ENCODE results near the gene PRKAR2B.

Gene PRKAR2B

GRCh38 chr7:107115762-107116540 lies 71.4 kb downstream of the PRKAR2B start:
- Histone ChIP-seq H3K36me3 (ENCODE audit: insufficient read depth, low read depth, low read length) (no peaks in the 10 kb centered on the region), H3K4me3 (ENCODE audit: low read length) (no peak overlapping the region), H3K27me3 (ENCODE audit: insufficient read depth, low read length) (no peaks in the 10 kb centered on the region), H3K27ac (ENCODE audit: low read length) (no peak overlapping the region), H3K9ac (ENCODE audit: low read depth, low read length) (no peak overlapping the region), H3K4me1 (ENCODE audit: insufficient read depth, low read length) (peaks cover 2% of the 10 kb centered on the region; the same call in 1 of the 2 replicates), H3K9me3 (ENCODE audit: insufficient read depth, low read depth, low read length) (no peaks in the 10 kb centered on the region)

GRCh38 chr7:107118109-107118900 lies 73.8 kb downstream of the PRKAR2B start:
- Histone ChIP-seq H3K9ac (ENCODE audit: low read depth, low read length) (no peak overlapping the region), H3K27me3 (ENCODE audit: insufficient read depth, low read length) (no peaks in the 10 kb centered on the region), H3K4me1 (ENCODE audit: insufficient read depth, low read length) (peaks cover 2% of the 10 kb centered on the region; the same call in 1 of the 2 replicates), H3K9me3 (ENCODE audit: insufficient read depth, low read depth, low read length) (no peaks in the 10 kb centered on the region), H3K27ac (ENCODE audit: low read length) (no peak overlapping the region), H3K36me3 (ENCODE audit: insufficient read depth, low read depth, low read length) (no peaks in the 10 kb centered on the region), H3K4me3 (ENCODE audit: low read length) (no peak overlapping the region)

GRCh38 chr7:107119376-107120105 lies 75.0 kb downstream of the PRKAR2B start:
- H3K9me3 ChIP-seq (ENCODE audit: insufficient read depth, low read depth, low read length), result no peaks in the 10 kb centered on the region
- H3K36me3 ChIP-seq (ENCODE audit: insufficient read depth, low read depth, low read length), result no peaks in the 10 kb centered on the region
- no peak overlapping the region for H3K27ac ChIP-seq (ENCODE audit: low read length)
- H3K27me3 ChIP-seq (ENCODE audit: insufficient read depth, low read length), result no peaks in the 10 kb centered on the region
- H3K4me1 ChIP-seq (ENCODE audit: insufficient read depth, low read length), result peaks cover 2% of the 10 kb centered on the region; the same call in 1 of the 2 replicates
- no peak overlapping the region for H3K9ac ChIP-seq (ENCODE audit: low read depth, low read length)
- H3K4me3 ChIP-seq (ENCODE audit: low read length), result no peak overlapping the region

- H3K4me1 ChIP-seq (ENCODE audit: insufficient read depth, low read length), result no peaks in the 10 kb centered on the region
- no peak overlapping the region for H3K9ac ChIP-seq (ENCODE audit: low read depth, low read length)
- H3K36me3 ChIP-seq (ENCODE audit: insufficient read depth, low read depth, low read length), result no peaks in the 10 kb centered on the region
- H3K4me3 ChIP-seq (ENCODE audit: low read length), result no peak overlapping the region
- no peaks in the 10 kb centered on the region for H3K27me3 ChIP-seq (ENCODE audit: insufficient read depth, low read length)
- no peaks in the 10 kb centered on the region for H3K9me3 ChIP-seq (ENCODE audit: insufficient read depth, low read depth, low read length)
- no peak overlapping the region for H3K27ac ChIP-seq (ENCODE audit: low read length)
Observed at GRCh38 chr7:107122486-107122911, 78.0 kb downstream of the PRKAR2B start.

- no peak overlapping the region for H3K9ac ChIP-seq (ENCODE audit: low read depth, low read length)
- H3K27me3 ChIP-seq (ENCODE audit: insufficient read depth, low read length), result no peaks in the 10 kb centered on the region
- H3K27ac ChIP-seq (ENCODE audit: low read length), result no peak overlapping the region
- H3K36me3 ChIP-seq (ENCODE audit: insufficient read depth, low read depth, low read length), result no peaks in the 10 kb centered on the region
- no peaks in the 10 kb centered on the region for H3K9me3 ChIP-seq (ENCODE audit: insufficient read depth, low read depth, low read length)
- H3K4me3 ChIP-seq (ENCODE audit: low read length), result no peak overlapping the region
- H3K4me1 ChIP-seq (ENCODE audit: insufficient read depth, low read length), result peaks cover 3% of the 10 kb centered on the region; the same call in 1 of the 2 replicates
Observed at GRCh38 chr7:107123392-107123791, 78.9 kb downstream of the PRKAR2B start.

- H3K9ac ChIP-seq (ENCODE audit: low read depth, low read length), result no peak overlapping the region
- H3K27me3 ChIP-seq (ENCODE audit: insufficient read depth, low read length), result no peaks in the 10 kb centered on the region
- H3K27ac ChIP-seq (ENCODE audit: low read length), result no peak overlapping the region
- no peak overlapping the region for H3K4me3 ChIP-seq (ENCODE audit: low read length)
- no peaks in the 10 kb centered on the region for H3K9me3 ChIP-seq (ENCODE audit: insufficient read depth, low read depth, low read length)
- H3K4me1 ChIP-seq (ENCODE audit: insufficient read depth, low read length), result peaks cover 3% of the 10 kb centered on the region; the same call in 1 of the 2 replicates
- no peaks in the 10 kb centered on the region; the same call in 1 of the 2 replicates for H3K36me3 ChIP-seq (ENCODE audit: insufficient read depth, low read depth, low read length)
Observed at GRCh38 chr7:107125475-107125874, 81.0 kb downstream of the PRKAR2B start.

- Histone ChIP-seq H3K36me3 (ENCODE audit: insufficient read depth, low read depth, low read length) (no peaks in the 10 kb centered on the region; the same call in 1 of the 2 replicates), H3K27me3 (ENCODE audit: insufficient read depth, low read length) (no peaks in the 10 kb centered on the region), H3K4me3 (ENCODE audit: low read length) (no peak overlapping the region), H3K9me3 (ENCODE audit: insufficient read depth, low read depth, low read length) (no peaks in the 10 kb centered on the region), H3K27ac (ENCODE audit: low read length) (no peak overlapping the region), H3K4me1 (ENCODE audit: insufficient read depth, low read length) (peaks cover 22% of the 10 kb centered on the region), H3K9ac (ENCODE audit: low read depth, low read length) (no peak overlapping the region)
Observed at GRCh38 chr7:107128217-107128616, 83.7 kb downstream of the PRKAR2B start.

GRCh38 chr7:107128748-107129147 lies 84.2 kb downstream of the PRKAR2B start:
- no peak overlapping the region for H3K4me3 ChIP-seq (ENCODE audit: low read length)
- H3K27me3 ChIP-seq (ENCODE audit: insufficient read depth, low read length), result no peaks in the 10 kb centered on the region
- no peak overlapping the region for H3K9ac ChIP-seq (ENCODE audit: low read depth, low read length)
- no peaks in the 10 kb centered on the region; the same call in 1 of the 2 replicates for H3K36me3 ChIP-seq (ENCODE audit: insufficient read depth, low read depth, low read length)
- H3K9me3 ChIP-seq (ENCODE audit: insufficient read depth, low read depth, low read length), result no peaks in the 10 kb centered on the region
- no peak overlapping the region for H3K27ac ChIP-seq (ENCODE audit: low read length)
- H3K4me1 ChIP-seq (ENCODE audit: insufficient read depth, low read length), result peaks cover 22% of the 10 kb centered on the region

- no peaks in the 10 kb centered on the region; the same call in 1 of the 2 replicates for H3K36me3 ChIP-seq (ENCODE audit: insufficient read depth, low read depth, low read length)
- H3K27ac ChIP-seq (ENCODE audit: low read length), result no peak overlapping the region
- peak overlapping the region; percentile 50 for H3K4me3 ChIP-seq (ENCODE audit: low read length)
- no peak overlapping the region for H3K9ac ChIP-seq (ENCODE audit: low read depth, low read length)
- no peaks in the 10 kb centered on the region for H3K27me3 ChIP-seq (ENCODE audit: insufficient read depth, low read length)
- peaks cover 22% of the 10 kb centered on the region for H3K4me1 ChIP-seq (ENCODE audit: insufficient read depth, low read length)
- peaks cover 3% of the 10 kb centered on the region for H3K9me3 ChIP-seq (ENCODE audit: insufficient read depth, low read depth, low read length)
Observed at GRCh38 chr7:107130487-107131220, 86.1 kb downstream of the PRKAR2B start.

- Histone ChIP-seq H3K9me3 (ENCODE audit: insufficient read depth, low read depth, low read length) (peaks cover 3% of the 10 kb centered on the region), H3K27me3 (ENCODE audit: insufficient read depth, low read length) (no peaks in the 10 kb centered on the region), H3K27ac (ENCODE audit: low read length) (no peak overlapping the region), H3K4me1 (ENCODE audit: insufficient read depth, low read length) (peaks cover 19% of the 10 kb centered on the region), H3K9ac (ENCODE audit: low read depth, low read length) (no peak overlapping the region), H3K4me3 (ENCODE audit: low read length) (no peak overlapping the region), H3K36me3 (ENCODE audit: insufficient read depth, low read depth, low read length) (no peaks in the 10 kb centered on the region; the same call in 1 of the 2 replicates)
Observed at GRCh38 chr7:107133396-107133795, 88.9 kb downstream of the PRKAR2B start.

Data from iPS-20b (cell line).